Loucy (cell line): ENCODE measurements around the gene PTPRN2.

Experiments used
- EZH2phosphoT487 ChIP-seq: fragments of 200-600 bp; IDR thresholded peaks from 2 replicates; pipeline ENCODE4 v1.6.1; 2018; ENCODE audit warnings: antibody characterized with exemption, mild to moderate bottlenecking, moderate library complexity, borderline replicate concordance
- TF ChIP-seq, protein P1 (sequence below): fragments of 200-600 bp; sonication (generic); conservative IDR thresholded peaks from 2 replicates; pipeline ENCODE4 v1.5.1; 2014; ENCODE audit warnings: mild to moderate bottlenecking, antibody characterized with exemption, low read length

DNA sequence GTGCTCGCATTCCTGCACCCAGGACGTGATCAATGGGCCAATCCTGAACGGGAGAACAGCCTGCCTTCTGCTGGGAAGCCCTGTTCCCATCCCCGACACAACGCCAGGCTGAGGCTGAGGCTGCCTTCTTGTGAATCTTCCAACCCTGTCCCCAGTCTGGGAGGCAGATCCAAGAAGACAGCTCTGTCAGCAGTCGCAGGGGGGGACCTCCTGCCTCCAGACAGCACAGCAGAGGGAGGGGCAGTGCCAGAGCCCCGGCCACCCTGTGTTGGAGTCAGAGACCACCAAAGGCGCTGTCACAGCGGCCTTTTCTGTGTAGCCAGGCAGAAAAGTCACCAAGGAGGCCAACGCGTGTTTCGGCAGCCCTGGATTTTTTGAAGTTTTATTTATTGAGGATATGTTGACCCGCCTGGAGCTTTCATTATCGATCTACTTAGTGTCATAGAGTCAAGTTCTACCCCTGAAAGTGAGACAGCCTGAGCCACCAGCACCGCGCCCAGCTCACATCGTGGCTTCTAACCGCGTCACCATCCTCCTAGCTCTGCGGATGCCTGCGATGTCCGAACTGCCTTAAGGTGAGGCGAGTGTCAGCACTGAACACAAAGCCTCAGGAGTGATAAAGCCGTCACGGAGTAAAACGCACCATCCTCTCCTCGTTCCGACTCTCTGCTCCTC is 86.1 kb downstream of the PTPRN2 start:
- TF ChIP-seq, protein P1, sequence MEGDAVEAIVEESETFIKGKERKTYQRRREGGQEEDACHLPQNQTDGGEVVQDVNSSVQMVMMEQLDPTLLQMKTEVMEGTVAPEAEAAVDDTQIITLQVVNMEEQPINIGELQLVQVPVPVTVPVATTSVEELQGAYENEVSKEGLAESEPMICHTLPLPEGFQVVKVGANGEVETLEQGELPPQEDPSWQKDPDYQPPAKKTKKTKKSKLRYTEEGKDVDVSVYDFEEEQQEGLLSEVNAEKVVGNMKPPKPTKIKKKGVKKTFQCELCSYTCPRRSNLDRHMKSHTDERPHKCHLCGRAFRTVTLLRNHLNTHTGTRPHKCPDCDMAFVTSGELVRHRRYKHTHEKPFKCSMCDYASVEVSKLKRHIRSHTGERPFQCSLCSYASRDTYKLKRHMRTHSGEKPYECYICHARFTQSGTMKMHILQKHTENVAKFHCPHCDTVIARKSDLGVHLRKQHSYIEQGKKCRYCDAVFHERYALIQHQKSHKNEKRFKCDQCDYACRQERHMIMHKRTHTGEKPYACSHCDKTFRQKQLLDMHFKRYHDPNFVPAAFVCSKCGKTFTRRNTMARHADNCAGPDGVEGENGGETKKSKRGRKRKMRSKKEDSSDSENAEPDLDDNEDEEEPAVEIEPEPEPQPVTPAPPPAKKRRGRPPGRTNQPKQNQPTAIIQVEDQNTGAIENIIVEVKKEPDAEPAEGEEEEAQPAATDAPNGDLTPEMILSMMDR: no peak
- TF ChIP-seq EZH2phosphoT487: no peak
